ENCODE measurements around the gene SH2D3A.
"Not testable (repeated sequence)": the region's sequence is repeated elsewhere in the genome, so short reads cannot be mapped to it uniquely, and the experiment has no call there.

SH2D3A gene

DNA sequence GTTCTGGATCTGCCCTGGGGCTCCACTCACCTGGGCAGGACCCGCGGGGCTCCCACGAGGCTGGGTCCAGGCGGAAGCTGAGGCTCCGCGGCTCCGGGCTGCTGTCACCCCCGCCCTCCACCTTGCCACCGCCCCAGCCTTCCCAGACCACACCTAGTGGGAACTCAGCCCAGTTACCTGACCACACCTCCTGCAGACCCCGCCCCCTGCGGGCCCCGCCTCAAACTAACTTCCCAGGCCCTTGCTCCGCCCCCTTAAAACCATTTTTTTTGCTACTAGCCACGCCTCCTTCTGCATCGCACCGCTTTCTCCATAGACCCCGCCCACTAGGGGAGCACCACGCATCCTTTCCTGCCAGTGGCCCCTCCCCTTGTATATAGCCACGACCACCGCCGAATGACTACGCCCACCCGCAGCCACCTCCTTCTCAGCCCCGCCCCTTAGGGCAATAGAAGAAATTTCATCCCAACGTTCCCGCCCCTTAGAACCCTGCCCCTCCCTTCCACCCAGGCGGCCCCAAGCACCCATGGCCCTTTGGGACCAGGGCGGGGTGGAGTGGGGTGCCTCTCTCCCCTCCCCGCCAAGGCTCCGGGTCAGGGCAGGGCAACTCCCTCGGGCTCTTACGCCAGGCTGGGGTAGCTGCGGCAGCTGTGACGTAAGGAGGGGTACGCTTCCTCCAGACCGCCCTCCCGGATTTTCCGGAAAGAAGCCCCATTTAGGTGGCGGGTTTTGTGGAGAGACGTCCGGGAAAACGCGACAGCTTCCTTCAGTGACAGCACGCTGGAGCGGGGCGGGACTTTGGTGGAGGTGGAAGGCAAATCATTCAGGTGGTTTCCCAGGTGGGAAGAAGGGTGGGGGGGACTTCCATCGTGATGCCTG lies at the start of gene SH2D3A:
Gene SH2D3A, minus strand, starts transcription at position 79 of the 879 bp plus-strand sequence. CDS start 3,687 bp downstream, outside the sequence.
- DNase-seq = peak; percentile 77 to 94

DNA sequence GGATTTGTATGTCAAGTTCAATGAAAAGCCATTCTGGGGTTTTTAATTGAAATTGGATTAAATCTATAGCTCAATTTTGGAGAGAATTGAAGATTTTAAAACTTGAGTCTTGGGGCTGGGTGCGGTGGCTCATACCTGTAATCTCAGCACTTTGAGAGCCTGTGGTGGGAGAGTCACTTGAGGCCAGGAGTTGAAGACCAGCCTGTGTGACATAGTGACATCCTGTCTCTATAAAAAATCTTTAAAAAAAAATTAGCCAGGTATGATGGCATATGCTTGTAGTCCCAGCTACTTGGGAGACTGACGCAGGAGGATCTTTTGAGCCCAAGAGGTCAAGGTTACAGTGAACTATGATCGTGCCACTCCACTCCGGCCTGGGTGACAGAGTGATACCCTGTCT lies 46.4 kb upstream of the SH2D3A start:
- DNase-seq = no peak

DNA sequence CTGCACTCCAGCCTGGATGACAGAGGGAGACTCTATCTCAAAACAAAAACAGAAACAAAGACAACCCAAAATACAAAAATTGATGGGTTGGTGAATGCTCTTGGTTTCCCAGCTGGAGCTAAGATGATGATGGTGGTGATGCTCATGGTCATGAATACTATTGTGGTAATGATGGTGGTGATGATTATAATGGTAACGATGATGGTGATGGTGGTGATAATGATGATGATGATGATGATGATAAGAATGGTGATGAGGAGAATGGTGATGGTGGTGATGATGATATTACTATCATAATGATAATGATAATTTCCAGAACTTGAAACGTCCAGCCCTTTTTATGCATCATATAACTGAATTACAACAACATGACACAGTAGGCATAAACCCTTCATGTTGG lies 45.4 kb upstream of the SH2D3A start:
- no peak for DNase-seq

DNA sequence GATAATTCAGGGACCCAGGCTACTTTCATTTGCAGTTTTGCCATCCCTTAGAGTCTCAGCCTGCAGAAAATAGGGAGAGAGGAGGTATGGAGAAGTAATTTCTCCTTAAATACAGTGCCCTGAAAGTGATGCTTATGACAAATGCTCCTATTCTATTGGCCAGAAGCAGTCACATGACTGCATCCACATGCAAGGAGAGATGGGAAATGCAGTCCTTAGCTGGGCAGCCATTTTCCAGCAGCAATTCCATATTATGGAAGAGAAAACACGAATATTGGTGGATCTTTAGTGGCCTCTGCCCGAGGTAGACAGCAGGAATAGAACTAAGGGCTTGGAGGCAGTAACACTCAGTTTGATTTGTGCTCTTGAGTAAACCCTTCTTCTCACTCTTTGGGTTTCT lies 44.7 kb upstream of the SH2D3A start:
- peak in 1 of 2 experiments; percentile 19 for DNase-seq

DNA sequence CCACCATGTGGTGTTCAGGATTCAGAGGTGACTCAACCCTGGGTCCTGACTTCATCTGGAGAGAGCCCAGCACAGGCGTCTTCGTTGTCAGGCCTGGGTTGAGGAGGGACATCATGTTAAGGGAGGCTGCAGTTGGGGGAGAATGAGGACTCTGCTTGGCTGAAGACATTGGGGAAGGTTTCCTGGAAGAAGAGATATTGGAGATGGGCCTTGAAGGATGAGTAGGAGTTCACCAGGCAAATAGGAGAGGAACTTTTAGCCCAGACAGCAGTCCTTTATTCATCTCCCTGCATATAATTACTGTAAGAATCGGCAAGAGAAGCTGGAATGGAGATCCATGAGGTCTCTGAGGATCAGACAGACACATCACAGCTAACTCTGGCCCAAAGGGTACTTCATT lies 44.1 kb upstream of the SH2D3A start:
- DNase-seq = no peak

DNA sequence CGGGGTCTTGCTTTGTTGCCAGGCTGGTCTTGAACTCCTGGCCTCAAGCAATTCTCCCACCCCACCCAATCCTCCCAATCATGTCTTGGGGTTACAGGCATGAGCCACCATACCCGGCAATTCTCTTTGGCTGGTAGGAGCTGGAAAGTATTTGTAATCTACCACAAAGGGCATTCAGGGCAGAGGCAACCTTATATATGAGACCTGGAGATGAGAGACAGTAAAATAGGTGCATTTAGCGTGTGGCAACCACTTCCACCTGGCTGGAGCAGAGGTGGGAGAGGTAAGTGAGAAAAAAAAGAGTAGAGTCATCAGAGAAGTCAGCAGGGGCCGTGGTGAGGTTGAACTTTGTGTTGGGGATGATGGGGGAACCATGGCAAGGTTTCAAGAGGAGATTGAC lies 42.0 kb upstream of the SH2D3A start:
- no peak for DNase-seq

DNA sequence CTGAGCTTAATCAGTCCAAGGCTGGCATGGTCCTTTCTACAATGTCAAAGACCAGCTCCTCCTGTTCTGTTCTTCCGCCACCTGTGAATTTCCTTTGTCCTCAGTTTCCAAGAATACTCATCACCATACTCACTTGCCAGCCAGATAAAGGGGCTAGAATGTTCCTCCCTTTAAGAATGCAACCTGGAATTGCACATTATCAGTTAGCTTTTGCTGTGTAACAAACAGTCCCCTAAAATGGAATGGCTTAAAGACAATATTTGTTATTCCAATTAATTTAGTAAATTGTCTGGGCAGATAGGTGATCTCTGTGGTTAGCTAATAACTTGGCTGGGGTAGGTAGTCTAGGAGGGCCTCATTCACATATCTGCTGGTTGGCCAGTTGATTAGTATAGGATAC lies 41.3 kb upstream of the SH2D3A start:
- no peak for DNase-seq

DNA sequence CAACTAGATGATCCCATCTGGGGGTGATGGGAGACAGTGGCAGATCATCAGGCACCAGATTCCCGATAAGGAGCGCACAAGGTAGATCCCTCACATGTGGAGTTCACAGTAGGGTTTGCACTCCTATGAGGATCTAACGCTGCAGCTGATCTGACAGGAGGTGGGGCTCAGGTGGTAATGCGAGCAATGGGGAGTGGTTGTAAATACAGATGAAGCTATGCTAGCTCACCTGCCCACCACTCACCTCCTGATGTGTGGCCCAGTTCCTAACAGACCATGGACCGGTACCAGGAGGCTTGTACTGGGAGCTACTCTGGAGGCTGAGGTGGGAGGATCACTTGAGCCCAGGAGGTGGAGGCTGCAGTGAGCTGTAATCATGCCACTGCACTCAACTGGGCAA lies 40.1 kb upstream of the SH2D3A start:
- no peak for DNase-seq

DNA sequence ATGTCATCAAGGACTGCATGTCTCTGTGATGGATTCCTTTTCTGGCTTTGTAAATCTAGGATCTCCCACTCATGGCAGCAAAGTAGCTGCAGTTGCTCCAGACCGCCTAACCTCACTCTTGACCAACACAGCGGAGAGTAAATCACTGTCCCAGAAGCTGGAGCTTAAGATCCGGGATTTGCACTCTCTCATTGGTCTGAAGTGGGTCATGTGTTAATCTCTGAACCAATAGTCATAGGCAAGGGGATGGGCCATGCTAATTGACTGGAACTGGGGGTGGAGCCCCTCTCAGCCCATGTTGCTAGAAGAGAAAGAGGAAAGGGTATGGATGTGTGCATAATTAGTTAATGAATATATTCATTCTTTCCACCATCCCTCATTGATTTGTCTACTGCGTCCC lies 39.3 kb upstream of the SH2D3A start:
- DNase-seq = no peak

DNA sequence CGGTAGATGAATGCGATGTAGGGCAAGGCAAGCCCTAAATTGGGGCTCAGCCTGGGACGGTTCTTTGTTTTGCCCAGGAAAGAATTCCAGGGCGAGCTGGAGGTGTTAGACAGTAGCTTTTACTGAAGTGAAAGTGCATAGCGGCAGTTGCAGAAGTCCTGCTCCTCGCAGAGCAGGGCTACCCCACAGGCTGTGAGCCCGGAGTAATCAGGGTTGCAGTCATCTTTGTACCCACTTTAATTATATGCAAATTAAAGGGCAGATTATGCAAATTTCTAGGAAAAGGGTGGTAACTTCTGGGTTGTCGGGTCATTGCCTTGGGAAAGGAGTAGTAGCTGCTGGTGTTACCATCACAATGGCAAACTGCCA lies 35.8 kb upstream of the SH2D3A start:
- peak; percentile 3 to 11 for DNase-seq

DNA sequence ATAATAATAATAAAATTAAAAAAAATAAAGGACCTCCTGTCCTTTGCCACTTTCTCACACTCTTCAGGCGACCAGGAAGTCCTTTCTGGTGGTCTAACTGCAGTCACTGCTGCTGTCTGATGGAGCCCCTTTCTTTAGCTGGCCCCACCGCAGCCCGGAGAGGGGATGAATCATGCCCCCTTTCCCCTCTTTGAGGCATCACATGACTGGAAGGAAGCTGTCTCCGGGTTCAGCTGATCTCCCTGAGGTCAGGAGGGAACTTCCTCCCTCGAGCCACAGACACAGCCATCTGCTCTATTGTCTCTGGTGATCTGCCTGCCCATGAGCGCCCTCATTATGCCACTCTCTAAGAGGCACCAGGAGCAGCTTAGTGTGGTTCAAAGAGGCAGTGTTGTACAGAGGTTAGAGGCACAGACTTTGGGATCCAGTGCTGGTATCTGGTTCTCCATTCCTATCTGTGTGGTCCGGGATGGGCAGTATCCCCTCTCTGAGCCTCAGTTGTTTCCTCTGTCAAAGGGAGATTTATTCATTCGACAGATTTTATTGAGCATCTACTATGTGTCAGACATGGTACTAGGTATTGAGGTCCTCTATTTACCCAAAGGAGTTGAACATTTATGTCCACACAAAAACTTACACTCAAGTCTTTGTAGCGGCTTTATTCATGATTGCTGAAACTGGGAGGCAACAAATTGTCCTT lies 35.3 kb upstream of the SH2D3A start:
- no peak for DNase-seq

DNA sequence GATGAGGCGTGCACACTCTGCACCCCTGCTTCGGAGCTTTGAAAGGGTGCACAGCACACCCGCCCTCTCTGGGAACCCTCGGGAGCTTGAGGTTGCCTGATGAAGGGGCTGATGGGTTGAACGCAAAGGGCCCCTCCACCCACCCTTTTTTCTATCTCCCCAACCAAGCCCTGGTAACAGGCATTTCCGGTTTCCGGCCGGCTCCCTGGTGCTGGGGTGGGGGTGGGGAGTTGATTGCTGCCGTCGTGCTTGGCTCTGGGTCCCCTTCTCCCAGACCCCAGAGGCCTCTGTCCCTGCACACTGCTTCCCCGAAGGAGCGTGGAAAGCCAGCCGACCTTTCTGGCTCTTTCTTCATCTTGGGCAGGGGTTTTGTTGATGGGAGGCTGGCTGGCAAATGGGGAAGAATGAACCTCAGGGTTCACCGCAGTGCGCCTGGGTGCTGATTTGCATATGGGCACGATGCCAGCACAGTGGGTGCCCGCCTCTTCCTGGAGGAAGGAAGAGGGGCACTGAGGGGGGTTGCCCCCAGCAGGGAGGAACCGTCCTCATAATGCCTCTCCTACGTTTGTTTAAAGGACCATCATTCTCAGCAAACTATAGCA lies 34.4 kb upstream of the SH2D3A start:
- peak; percentile 11 to 68 for DNase-seq

DNA sequence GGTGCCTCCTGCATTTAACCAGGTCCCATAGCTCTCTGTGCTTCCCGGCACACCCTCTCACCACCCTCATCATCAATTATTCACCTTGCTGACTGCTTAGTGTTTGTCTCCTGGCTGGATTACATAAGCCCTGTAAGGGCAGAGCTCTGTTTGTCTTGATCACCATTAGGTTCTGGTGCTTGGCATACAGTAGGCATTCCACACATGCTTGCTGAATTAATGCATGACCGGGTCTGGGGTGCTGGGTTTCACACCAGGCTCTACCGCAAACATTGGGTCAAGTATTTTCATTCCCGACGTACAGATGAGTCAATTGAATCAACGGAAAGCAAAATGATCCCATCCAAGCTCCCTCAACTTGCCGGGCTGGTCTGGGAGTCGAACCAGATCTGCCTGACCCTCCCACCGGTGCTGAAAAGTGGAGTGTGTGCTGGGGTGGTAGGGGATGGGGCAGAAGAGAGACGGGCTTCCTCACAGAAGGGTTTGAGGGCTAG lies 33.8 kb upstream of the SH2D3A start:
- no peak for DNase-seq

DNA sequence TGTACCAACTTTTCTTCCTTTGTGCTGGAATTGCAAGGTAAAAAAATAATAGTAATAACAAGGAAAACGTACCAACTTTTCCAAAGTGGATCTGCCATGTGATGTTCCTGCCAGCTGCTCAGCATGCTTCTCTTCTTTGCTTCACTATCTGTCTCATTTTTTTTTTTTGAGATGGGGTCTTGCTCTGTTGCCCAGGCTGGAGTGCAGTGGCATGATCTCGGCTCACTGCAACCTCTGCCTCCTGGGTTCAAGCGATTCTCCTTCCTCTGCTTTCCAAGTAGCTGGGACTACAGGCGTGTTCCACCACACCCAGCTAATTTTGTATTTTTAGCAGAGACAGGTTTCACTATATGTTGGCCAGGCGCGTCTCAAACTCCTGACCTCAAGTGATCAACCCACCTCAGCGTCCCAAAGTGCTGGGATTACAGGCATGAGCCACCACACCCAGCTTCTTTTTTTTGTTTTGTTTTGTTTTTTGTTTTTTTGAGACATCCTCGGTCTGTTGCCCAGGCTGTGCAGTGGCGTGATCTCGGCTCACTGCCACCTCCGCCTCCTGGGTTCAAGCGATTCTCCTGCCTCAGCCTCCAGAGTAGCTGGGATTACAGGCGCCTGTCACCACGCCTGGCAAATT lies 33.0 kb upstream of the SH2D3A start:
- DNase-seq = not testable (repeated sequence)

DNA sequence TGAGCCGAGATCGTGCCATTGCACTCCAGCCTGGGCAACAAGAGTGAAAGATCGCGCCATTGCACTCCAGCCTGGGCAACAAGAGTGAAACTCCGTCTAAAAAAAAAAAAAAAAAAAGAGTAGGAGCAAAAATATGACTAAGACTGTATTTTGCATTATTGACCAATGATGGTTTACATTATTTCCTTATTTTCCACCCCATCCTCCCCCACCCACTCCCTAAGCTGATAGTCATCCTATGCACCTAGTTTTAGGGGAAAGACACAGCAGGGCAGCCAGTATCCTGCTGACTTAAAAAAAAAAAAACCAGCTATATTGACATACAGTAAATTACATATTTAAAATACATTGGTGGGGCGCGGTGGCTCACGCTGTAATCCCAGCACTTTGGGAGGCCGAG lies 30.4 kb upstream of the SH2D3A start:
- DNase-seq = no peak

DNA sequence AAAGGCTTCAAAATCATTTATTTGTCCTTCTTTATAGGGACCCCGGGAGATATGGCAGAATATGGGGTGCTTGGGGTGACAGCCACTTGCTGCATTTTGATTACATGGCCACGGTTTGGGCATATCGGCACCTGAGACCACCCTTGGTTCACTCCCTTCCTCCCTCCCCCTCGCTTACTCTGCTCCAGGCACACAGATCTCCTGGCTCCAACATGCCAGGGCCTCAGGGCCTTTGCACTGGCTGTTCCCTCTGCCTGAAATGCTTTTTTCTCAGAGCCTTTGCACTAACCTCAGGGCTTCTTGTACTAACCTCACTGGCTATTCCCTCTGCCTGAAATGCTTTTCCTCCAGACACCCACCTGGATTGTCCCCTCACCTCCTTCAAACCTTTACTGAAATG lies 29.0 kb upstream of the SH2D3A start:
- DNase-seq = no peak

DNA sequence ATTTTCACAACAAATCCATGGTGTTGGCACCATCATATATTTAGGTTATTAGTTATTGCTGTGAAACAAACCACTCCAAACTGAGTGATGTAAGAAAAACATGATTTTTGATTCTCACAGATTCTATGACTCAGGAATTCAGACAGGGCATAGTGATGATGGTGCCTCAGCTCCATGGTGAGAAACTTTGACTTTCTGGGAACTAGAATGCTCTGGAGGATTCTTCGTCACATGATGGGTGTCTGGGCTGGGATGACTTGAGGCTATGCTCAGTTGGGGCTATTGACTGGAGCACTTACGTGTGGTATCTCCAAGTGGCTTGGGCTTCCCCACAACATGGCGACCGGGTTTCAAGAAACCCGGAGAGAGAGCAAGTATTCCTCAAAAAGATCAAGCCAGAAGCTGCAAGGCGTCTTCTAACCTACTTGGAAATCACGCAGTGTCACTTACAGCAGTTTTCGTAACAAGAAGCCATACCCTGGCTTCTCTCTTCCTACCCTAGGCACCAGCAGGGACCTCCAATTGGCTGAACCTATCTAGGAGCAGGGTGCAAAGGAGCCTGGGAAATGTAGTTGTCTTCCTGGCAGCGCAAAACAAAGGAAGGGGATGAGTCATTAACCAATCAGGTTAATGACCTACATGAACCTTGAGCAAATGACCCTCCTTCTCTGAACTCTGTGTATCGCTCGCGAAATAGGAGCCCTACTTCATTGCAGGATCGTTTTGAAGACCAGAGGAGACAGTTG lies 27.6 kb upstream of the SH2D3A start:
- no peak for DNase-seq

DNA sequence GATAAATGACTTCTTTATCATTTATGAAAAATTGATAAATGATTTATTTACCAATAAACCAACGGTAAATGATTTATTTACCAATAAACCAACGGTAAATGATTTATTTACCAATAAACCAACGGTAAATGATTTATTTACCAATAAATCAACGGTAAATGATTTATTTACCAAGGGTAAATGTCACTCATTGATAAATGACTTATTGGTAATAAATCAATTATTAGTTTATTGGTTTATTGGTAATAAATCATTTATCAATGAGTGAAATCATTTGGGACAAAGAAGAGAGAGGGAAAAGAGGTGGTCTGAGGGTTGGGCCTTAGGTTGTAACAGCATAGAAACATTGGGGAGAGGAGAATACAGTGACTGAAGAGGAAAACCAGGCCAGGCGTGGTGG lies 26.7 kb upstream of the SH2D3A start:
- no peak for DNase-seq

DNA sequence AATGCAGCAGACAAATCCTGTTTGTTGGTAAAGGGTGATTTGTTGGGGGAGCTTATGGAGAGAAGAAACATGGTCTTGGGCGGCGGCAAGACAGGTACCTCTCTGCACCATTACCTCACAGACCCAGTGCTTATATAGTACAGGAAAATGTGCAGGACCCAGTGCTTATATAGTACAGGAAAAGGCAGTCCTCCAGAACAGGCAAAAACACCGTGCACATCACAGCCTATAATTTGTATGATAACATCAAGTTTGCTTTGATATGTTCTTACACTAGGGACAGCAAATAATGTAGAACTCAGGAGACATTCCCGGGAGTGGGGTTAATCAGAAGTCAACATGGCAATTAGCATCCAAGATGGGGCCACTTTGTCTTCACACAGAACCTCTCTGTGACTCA lies 26.2 kb upstream of the SH2D3A start:
- no peak for DNase-seq

DNA sequence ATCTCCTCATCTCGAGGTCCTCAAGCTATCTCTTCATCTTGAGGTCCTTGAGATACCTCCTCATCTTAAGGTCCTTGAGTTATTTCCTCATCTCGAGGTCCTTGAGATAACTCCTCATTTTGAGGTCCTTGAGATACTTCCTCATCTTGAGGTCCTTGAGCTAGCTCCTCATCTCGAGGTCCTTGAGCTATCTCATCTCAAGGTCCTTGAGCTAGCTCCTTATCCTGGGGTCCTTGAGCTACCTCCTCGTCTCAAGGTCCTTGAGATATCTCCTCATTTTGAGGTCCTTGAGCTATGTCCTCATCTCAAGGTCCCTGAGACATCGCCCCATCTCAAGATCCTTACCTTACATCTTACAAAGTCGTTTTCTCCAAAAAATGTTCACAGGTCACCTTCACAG lies 24.0 kb upstream of the SH2D3A start:
- no peak for DNase-seq

DNA sequence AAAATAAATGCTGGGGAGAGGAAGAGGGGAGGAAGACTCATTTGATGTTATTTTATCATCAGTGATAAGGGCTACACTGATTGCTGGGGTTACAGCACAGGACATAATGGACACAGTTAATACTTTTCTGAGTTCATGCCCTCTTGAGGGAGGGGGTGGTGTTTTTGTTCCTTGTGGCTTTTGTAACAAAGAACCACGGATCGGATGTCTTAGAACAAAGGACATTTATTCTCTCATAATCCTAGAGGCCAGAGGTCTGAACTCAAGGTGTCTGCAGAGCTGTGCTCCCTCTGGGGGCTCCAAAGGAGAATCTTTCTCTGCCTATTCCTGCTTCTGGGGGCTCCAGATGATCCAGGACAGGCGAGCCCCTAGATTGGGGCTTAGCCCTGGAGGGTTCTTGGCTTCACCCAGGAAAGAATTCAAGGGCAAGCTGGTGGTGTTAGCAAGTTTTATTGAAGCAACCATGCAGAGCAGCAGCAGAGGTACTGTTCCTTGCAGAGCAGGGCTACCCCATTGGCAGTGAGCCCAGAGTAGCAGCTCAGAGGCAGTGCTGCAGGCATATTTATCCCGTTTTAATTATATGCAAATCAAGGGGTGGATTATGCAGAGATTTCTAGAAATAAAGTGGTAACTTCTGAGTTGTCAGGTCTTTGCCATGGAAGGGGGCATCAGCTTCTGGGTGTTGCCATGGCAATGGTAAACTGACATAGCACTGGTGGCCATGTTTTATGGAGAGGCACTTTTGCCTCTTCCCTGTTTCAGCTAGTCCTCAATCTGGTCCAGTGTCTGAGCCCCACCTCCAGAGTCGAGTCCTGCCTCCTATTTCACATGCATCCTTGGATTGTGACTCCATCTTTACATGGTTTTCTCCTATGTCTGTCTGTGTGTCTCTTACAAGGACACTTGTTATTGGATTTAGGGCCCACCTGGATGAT lies 23.2 kb upstream of the SH2D3A start:
- no peak for DNase-seq
